Measurements from ENCODE around the gene TRMT44.
"Not testable (repeated sequence)": the region's sequence is repeated elsewhere in the genome, so short reads cannot be mapped to it uniquely, and the experiment has no call there.

Gene TRMT44

DNA sequence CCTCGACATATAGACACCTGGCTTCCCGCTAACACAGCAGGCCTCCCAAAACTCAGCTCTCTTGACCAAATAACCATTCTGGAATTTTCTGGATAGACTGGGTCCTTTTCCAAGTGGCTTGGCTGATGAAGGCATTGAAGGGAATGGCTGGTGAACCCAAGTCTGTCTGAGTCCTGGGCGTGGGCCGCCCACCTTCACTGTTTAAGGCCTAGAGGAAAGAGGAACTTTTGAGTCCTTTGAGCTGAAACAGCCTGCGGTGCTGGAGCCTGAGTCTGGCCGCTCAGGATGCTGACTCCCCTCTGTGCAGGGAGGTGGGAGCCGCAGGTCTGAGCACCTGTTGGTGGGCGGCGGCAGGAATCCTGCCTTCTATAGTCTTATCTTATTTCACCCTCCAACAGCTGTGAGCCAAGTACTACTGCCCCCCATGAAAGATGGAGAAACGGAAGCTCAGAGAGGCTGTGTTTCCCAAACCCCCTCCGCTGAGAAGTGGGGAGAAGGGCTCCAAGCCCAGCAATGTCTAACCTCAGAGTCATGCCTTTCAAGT is 23.4 kb upstream of the TRMT44 start:
- no peaks in the 10 kb centered on the region for H3K36me3 ChIP-seq

DNA sequence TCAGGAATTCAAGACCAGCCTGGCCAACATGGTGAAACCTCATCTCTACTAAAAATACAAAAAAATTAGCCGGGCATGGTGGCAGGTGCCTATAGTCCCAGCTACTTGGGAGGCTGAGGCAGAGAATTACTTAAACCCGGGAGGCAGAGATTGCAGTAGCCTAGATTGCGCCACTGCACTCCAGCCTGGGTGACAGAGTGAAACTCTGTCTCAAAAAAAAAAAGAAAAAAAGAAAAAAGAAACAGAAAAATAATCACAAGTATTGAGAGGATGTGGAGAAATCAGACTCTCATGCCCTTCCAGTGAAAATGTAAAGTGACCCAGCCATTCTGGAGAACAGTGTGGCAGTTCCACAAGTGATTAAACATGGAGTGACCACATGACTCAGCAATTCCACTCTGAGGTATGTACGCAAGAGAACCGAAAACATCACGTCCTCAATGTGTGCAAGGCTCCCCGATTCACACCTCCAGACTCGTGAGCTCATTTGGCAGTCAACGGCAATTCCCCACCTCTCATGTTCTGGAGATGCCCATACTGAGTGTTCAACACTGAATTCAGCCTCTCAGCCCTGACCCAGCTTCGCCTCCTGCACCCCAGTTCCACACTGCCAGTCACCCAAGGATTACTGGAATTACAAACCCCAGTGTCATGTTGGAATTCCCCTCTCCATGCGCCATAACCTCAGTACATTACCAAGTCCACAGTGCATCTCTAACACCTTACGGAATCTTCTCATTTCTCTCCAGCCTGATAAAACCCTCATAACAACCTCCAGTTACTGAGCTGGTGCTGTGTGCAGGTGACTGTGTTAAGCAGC is 21.1 kb upstream of the TRMT44 start:
- Histone ChIP-seq H3K4me1 (no peaks in the 10 kb centered on the region), H3K4me3 (ENCODE audit: low read depth, low read length) (no peak overlapping the region), H3K9me3 (no peaks in the 10 kb centered on the region), H3K36me3 (no peaks in the 10 kb centered on the region), H3K27me3 (no peaks in the 10 kb centered on the region)
- TF ChIP-seq, protein P1, sequence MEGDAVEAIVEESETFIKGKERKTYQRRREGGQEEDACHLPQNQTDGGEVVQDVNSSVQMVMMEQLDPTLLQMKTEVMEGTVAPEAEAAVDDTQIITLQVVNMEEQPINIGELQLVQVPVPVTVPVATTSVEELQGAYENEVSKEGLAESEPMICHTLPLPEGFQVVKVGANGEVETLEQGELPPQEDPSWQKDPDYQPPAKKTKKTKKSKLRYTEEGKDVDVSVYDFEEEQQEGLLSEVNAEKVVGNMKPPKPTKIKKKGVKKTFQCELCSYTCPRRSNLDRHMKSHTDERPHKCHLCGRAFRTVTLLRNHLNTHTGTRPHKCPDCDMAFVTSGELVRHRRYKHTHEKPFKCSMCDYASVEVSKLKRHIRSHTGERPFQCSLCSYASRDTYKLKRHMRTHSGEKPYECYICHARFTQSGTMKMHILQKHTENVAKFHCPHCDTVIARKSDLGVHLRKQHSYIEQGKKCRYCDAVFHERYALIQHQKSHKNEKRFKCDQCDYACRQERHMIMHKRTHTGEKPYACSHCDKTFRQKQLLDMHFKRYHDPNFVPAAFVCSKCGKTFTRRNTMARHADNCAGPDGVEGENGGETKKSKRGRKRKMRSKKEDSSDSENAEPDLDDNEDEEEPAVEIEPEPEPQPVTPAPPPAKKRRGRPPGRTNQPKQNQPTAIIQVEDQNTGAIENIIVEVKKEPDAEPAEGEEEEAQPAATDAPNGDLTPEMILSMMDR (IDR thresholded peaks at IDR 0.05; ENCODE audit: low read depth, low read length), result no peak
- no peak for DNase-seq

More for the DNA sequence above, 23.4 kb upstream of the TRMT44 start:
- no peaks in the 10 kb centered on the region for H3K4me1 ChIP-seq
- DNase-seq, result no peak
- no peaks in the 10 kb centered on the region for H3K9me3 ChIP-seq
- no peaks in the 10 kb centered on the region for H3K27me3 ChIP-seq
- H3K4me3 ChIP-seq (ENCODE audit: low read depth, low read length), result no peak overlapping the region
- TF ChIP-seq, protein P1 (IDR thresholded peaks at IDR 0.05; ENCODE audit: low read depth, low read length), result no peak

DNA sequence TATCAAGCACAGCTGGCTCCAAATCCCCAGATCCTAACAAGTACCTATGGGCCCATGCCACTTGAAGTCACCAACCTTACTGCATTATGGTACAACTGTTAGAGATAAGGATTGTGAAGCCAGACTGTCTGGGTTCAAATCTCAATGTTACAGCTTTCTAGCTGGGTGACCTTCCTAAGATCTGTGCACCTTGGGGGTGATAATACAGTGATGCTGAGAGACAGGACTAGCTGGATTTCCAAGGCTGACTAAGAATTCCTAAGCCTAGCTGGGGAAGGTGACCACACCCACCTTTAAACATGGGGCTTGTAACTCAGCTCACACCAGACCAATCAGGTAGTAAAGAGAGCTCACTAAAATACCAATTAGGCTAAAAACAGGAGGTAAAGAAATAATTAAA is 20.4 kb upstream of the TRMT44 start:
- not testable (repeated sequence) for DNase-seq

DNA sequence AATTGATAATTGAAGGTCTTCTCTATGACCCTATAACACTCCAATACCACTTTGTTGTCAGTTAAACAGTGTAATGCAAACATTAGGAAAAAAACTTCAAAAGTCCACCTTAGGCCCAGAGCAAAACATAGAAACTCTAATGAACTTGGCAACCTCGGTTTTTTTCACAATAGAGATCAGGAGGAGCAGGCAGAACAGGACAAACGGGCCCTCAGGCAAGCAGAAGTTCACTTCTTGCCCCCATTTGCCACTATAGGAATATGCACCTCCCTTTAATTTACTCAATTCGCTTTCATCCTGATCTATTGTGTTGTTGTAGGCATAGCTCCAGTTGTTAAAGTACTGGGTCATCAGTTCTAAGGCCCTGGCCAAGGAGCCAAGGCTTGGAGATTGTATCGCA is 18.2 kb upstream of the TRMT44 start:
- no peaks in the 10 kb centered on the region for H3K4me1 ChIP-seq
- no peak overlapping the region for H3K4me3 ChIP-seq (ENCODE audit: low read depth, low read length)
- H3K27me3 ChIP-seq, result no peaks in the 10 kb centered on the region
- H3K36me3 ChIP-seq, result no peaks in the 10 kb centered on the region
- H3K9me3 ChIP-seq, result no peaks in the 10 kb centered on the region
- TF ChIP-seq, protein P1 (IDR thresholded peaks at IDR 0.05; ENCODE audit: low read depth, low read length), result no peak
- DNase-seq, result no peak

More for the DNA sequence above, 20.4 kb upstream of the TRMT44 start:
- not testable (repeated sequence) for H3K4me1 ChIP-seq; H3K36me3 ChIP-seq; H3K9me3 ChIP-seq; H3K27me3 ChIP-seq; H3K4me3 ChIP-seq (ENCODE audit: low read depth, low read length)

DNA sequence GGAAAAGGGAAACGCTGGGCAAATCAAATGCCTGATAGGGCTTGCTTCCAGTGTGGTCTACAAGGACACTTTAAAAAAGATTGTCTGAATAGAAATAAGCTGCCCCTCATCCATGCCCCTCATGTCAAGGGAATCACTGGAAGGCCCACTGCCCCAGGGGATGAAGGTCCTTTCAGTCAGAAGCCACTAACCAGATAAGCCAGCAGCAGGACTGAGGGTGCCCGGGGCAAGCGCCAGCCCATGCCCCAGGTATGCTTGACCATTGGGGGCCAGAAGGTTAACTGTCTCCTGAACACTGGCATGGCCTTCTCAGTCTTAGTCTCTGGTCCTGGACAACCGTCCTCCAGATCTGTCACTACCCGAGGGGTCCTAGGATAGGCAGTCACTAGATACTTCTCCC is 17.8 kb upstream of the TRMT44 start:
- Histone ChIP-seq H3K4me3 (ENCODE audit: low read depth, low read length) (no peak overlapping the region), H3K4me1 (no peaks in the 10 kb centered on the region), H3K36me3 (no peaks in the 10 kb centered on the region), H3K27me3 (no peaks in the 10 kb centered on the region), H3K9me3 (no peaks in the 10 kb centered on the region)
- no peak for DNase-seq
- TF ChIP-seq, protein P1 (IDR thresholded peaks at IDR 0.05; ENCODE audit: low read depth, low read length), result no peak

DNA sequence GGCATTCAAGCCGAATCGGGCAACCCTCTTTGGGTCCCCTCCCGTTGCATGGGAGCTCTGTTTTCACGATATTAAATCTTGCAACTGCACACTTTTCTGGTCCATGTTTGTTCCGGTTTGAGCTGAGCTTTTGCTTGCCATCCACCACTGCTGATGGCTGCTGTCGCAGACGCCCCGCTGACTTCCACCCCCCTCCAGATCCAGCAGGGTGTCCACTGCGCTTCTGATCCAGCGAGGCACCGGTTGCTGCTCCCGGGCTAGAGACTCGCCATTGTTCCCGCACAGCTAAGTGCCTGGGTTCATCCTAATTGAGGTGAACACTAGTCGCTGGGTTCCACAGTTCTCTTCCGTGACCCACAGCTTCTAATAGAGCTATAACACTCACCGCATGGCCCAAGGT is 13.3 kb upstream of the TRMT44 start:
- TF ChIP-seq, protein P1 (IDR thresholded peaks at IDR 0.05; ENCODE audit: low read depth, low read length), result no peak
- H3K4me3 ChIP-seq (ENCODE audit: low read depth, low read length), result peak overlapping the region; percentile 58

More for the DNA sequence above, 13.3 kb upstream of the TRMT44 start:
- H3K27me3 ChIP-seq, result no peaks in the 10 kb centered on the region
- DNase-seq, result no peak
- H3K9me3 ChIP-seq, result no peaks in the 10 kb centered on the region
- no peaks in the 10 kb centered on the region for H3K36me3 ChIP-seq
- H3K4me1 ChIP-seq, result no peaks in the 10 kb centered on the region

All from BE2C (cell line).